ENCODE data around the gene SLFN14.

The SLFN14 gene

GRCh38 chr17:35545150-35545549, 15.5 kb downstream of the SLFN14 start:
- no peak overlapping the region for H3K27ac ChIP-seq (ENCODE audit: low read depth, low read length, poor library complexity, severe bottlenecking)

GRCh38 chr17:35543856-35544255, 16.8 kb downstream of the SLFN14 start:
- Histone ChIP-seq H3K4me3 (ENCODE audit: low read depth, low read length, poor library complexity, severe bottlenecking) (no peak overlapping the region), H3K27ac (ENCODE audit: low read depth, low read length, poor library complexity, severe bottlenecking) (no peak overlapping the region), H3K79me2 (ENCODE audit: insufficient read depth, low read length) (no peaks in the 10 kb centered on the region), H2AFZ (ENCODE audit: low read length) (no peak overlapping the region), H3F3A (ENCODE audit: insufficient read depth, low read length) (no peaks in the 10 kb centered on the region), H3K9me2 (ENCODE audit: low read depth, low read length) (no peaks in the 10 kb centered on the region), H3K9ac (ENCODE audit: low read length) (no peak overlapping the region), H3K36me3 (ENCODE audit: insufficient read depth, low read length) (no peaks in the 10 kb centered on the region), H3K27me3 (ENCODE audit: insufficient read depth, low read length) (no peaks in the 10 kb centered on the region; the same call in 1 of the 2 replicates), H4K20me1 (ENCODE audit: insufficient read depth, low read length) (no peaks in the 10 kb centered on the region), H3K9me3 (ENCODE audit: low read length) (no peaks in the 10 kb centered on the region), H3K4me1 (ENCODE audit: insufficient read depth, low read length, severe bottlenecking) (peaks cover 5% of the 10 kb centered on the region), H3K4me2 (ENCODE audit: low read length) (no peak overlapping the region)
- TF ChIP-seq CTCF (IDR thresholded peaks at IDR 0.05; ENCODE audit: low read length) = no peak
- TF ChIP-seq EZH2 (IDR thresholded peaks at IDR 0.05; ENCODE audit: borderline replicate concordance, low read length) = no peak

More at GRCh38 chr17:35545150-35545549, 15.5 kb downstream of the SLFN14 start:
- H3K27me3 ChIP-seq (ENCODE audit: insufficient read depth, low read length) = no peaks in the 10 kb centered on the region; the same call in none of the 2 replicates
- H3K9ac ChIP-seq (ENCODE audit: low read length) = no peak overlapping the region
- H3K36me3 ChIP-seq (ENCODE audit: insufficient read depth, low read length) = no peaks in the 10 kb centered on the region
- H3K9me3 ChIP-seq (ENCODE audit: low read length) = no peaks in the 10 kb centered on the region
- H3K9me2 ChIP-seq (ENCODE audit: low read depth, low read length) = no peaks in the 10 kb centered on the region
- H3K4me1 ChIP-seq (ENCODE audit: insufficient read depth, low read length, severe bottlenecking) = peaks cover 5% of the 10 kb centered on the region
- H3K4me3 ChIP-seq (ENCODE audit: low read depth, low read length, poor library complexity, severe bottlenecking) = no peak overlapping the region
- no peaks in the 10 kb centered on the region for H3F3A ChIP-seq (ENCODE audit: insufficient read depth, low read length)
- H3K4me2 ChIP-seq (ENCODE audit: low read length) = no peak overlapping the region
- H3K79me2 ChIP-seq (ENCODE audit: insufficient read depth, low read length) = no peaks in the 10 kb centered on the region
- no peak for TF ChIP-seq EZH2 (IDR thresholded peaks at IDR 0.05; ENCODE audit: borderline replicate concordance, low read length)
- no peak for TF ChIP-seq CTCF (IDR thresholded peaks at IDR 0.05; ENCODE audit: low read length)
- H4K20me1 ChIP-seq (ENCODE audit: insufficient read depth, low read length) = no peaks in the 10 kb centered on the region
- no peak overlapping the region for H2AFZ ChIP-seq (ENCODE audit: low read length)

- Histone ChIP-seq H3K4me3 (ENCODE audit: low read depth, low read length, poor library complexity, severe bottlenecking) (no peak overlapping the region), H3K9ac (ENCODE audit: low read length) (no peak overlapping the region), H3K4me2 (ENCODE audit: low read length) (no peak overlapping the region)
These were observed 17.6 kb downstream of the SLFN14 start for GRCh38 chr17:35542990-35543389.

More at GRCh38 chr17:35542990-35543389, 17.6 kb downstream of the SLFN14 start:
- Histone ChIP-seq H3K36me3 (ENCODE audit: insufficient read depth, low read length) (no peaks in the 10 kb centered on the region), H3F3A (ENCODE audit: insufficient read depth, low read length) (no peaks in the 10 kb centered on the region), H3K9me2 (ENCODE audit: low read depth, low read length) (no peaks in the 10 kb centered on the region), H3K27ac (ENCODE audit: low read depth, low read length, poor library complexity, severe bottlenecking) (no peak overlapping the region), H4K20me1 (ENCODE audit: insufficient read depth, low read length) (no peaks in the 10 kb centered on the region), H2AFZ (ENCODE audit: low read length) (no peak overlapping the region), H3K79me2 (ENCODE audit: insufficient read depth, low read length) (no peaks in the 10 kb centered on the region), H3K4me1 (ENCODE audit: insufficient read depth, low read length, severe bottlenecking) (peaks cover 5% of the 10 kb centered on the region), H3K27me3 (ENCODE audit: insufficient read depth, low read length) (no peaks in the 10 kb centered on the region; the same call in 1 of the 2 replicates), H3K9me3 (ENCODE audit: low read length) (no peaks in the 10 kb centered on the region)
- TF ChIP-seq EZH2 (IDR thresholded peaks at IDR 0.05; ENCODE audit: borderline replicate concordance, low read length) (no peak), CTCF (IDR thresholded peaks at IDR 0.05; ENCODE audit: low read length) (no peak)

All from OCI-LY1 (cell line).